SU-DHL-6 (cell line): ENCODE results near the gene TMEM37.

ENCODE experiments used
- H2AFZ ChIP-seq: fragments of 200-600 bp; sonication (generic); 2 replicates; pipeline ENCODE4 v1.6.1; 2014; ENCODE audit warnings: low read depth, mild to moderate bottlenecking, moderate library complexity, mixed read lengths, antibody characterized with exemption, low read length; ENCODE audit not compliant: severe bottlenecking
- H3F3A ChIP-seq: fragments of 200-600 bp; shearing (Covaris generic); 2 replicates; pipeline ENCODE4 v1.6.0; 2016; ENCODE audit warnings: antibody characterized with exemption, mild to moderate bottlenecking; ENCODE audit not compliant: insufficient read depth
- H3K27ac ChIP-seq: fragments of 200-600 bp; sonication (generic); 2 replicates; pipeline ENCODE4 v1.5.1; 2016; ENCODE audit warnings: low read depth, mild to moderate bottlenecking, low read length, moderate library complexity, mixed read lengths
- H3K27me3 ChIP-seq: fragments of 200-600 bp; sonication (generic), shearing (Covaris generic); 2 replicates; pipeline ENCODE4 v1.6.0; 2014; ENCODE audit warnings: mild to moderate bottlenecking, low read length
- H3K36me3 ChIP-seq: fragments of 200-600 bp; sonication (generic); 2 replicates; pipeline ENCODE4 v1.6.1; 2014; ENCODE audit warnings: mild to moderate bottlenecking, low read length, mixed read lengths
- H3K4me2 ChIP-seq: fragments of 300-600, 200-600 bp; shearing (Covaris generic), sonication (generic); 2 replicates; pipeline ENCODE4 v1.6.0; 2014; ENCODE audit warnings: low read length, low read depth, mild to moderate bottlenecking; ENCODE audit not compliant: poor library complexity, severe bottlenecking
- H3K4me3 ChIP-seq: fragments of 200-600 bp; sonication (generic); 2 replicates; pipeline ENCODE4 v1.5.1; 2014; ENCODE audit warnings: antibody characterized with exemption, low read length, mild to moderate bottlenecking, mixed read lengths; ENCODE audit not compliant: insufficient read depth, poor library complexity, severe bottlenecking
- H3K79me2 ChIP-seq: fragments of 200-600 bp; sonication (generic); 2 replicates; pipeline ENCODE4 v1.6.1; 2014; ENCODE audit warnings: mild to moderate bottlenecking, low read length, moderate library complexity; ENCODE audit not compliant: insufficient read depth
- H3K9ac ChIP-seq: fragments of 200-600 bp; sonication (generic); 2 replicates; pipeline ENCODE4 v1.7.0; 2014; ENCODE audit warnings: mild to moderate bottlenecking, low read length
- H3K9me2 ChIP-seq: fragments of 200-600 bp; sonication (generic); replicated peaks from 2 replicates; pipeline ENCODE4 v1.6.1; 2014; ENCODE audit warnings: low read length; ENCODE audit not compliant: insufficient read depth
- H3K9me3 ChIP-seq: fragments of 200-600 bp; sonication (generic); 2 replicates; pipeline ENCODE4 v1.6.1; 2014; ENCODE audit warnings: low read length, mixed read lengths; ENCODE audit not compliant: insufficient read depth
- H4K20me1 ChIP-seq: fragments of 200-600 bp; sonication (generic); 2 replicates; pipeline ENCODE4 v1.6.1; 2014; ENCODE audit warnings: low read depth, mild to moderate bottlenecking, antibody characterized with exemption, low read length, moderate library complexity, mixed read lengths
- EZH2phosphoT487 ChIP-seq: fragments of 200-600 bp; sonication (generic), shearing (Covaris generic); conservative IDR thresholded peaks from 2 replicates; pipeline ENCODE4 v1.6.1; 2018; ENCODE audit warnings: mild to moderate bottlenecking, antibody characterized with exemption, low read length, moderate library complexity, mixed read lengths
- TF ChIP-seq, protein P1 (sequence below): fragments of 200-600 bp; sonication (generic); IDR thresholded peaks from one replicate; pipeline ENCODE4 v1.5.1; 2017; ENCODE audit warnings: antibody characterized with exemption, mild to moderate bottlenecking, low read length, moderate library complexity; ENCODE audit not compliant: insufficient read depth, poor library complexity, severe bottlenecking

The TMEM37 gene

DNA sequence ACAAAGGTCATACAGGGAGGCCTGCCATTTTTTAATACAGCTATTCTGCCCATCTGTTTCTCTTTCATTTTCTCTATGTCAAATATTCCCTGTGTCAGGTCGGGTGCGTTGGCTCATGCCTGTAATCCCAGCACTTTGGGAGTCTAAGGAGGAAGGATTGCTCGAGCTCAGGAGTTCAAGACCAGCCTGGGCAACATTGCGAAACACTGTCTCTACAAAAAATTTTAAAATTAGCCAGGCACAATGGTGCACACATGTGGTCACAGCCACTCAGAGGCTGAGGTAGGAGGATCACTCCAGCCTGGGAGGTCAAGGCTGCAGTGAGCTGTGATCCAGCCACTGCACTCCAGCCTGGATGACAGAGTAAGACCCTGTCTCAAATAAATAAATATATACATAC, 34.7 kb downstream of the TMEM37 start:
- H3K4me3 ChIP-seq, result no peak overlapping the region
- no peak overlapping the region for H3K4me2 ChIP-seq
- H4K20me1 ChIP-seq, result no peaks in the 10 kb centered on the region
- no peak overlapping the region for H3K9ac ChIP-seq
- H2AFZ ChIP-seq, result no peak overlapping the region
- H3K36me3 ChIP-seq, result no peaks in the 10 kb centered on the region
- no peaks in the 10 kb centered on the region for H3K27me3 ChIP-seq
- no peaks in the 10 kb centered on the region for H3K79me2 ChIP-seq
- no peaks in the 10 kb centered on the region for H3F3A ChIP-seq
- no peaks in the 10 kb centered on the region for H3K9me3 ChIP-seq
- TF ChIP-seq, protein P1, sequence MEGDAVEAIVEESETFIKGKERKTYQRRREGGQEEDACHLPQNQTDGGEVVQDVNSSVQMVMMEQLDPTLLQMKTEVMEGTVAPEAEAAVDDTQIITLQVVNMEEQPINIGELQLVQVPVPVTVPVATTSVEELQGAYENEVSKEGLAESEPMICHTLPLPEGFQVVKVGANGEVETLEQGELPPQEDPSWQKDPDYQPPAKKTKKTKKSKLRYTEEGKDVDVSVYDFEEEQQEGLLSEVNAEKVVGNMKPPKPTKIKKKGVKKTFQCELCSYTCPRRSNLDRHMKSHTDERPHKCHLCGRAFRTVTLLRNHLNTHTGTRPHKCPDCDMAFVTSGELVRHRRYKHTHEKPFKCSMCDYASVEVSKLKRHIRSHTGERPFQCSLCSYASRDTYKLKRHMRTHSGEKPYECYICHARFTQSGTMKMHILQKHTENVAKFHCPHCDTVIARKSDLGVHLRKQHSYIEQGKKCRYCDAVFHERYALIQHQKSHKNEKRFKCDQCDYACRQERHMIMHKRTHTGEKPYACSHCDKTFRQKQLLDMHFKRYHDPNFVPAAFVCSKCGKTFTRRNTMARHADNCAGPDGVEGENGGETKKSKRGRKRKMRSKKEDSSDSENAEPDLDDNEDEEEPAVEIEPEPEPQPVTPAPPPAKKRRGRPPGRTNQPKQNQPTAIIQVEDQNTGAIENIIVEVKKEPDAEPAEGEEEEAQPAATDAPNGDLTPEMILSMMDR, result no peak
- no peak for TF ChIP-seq EZH2phosphoT487
- no peak overlapping the region for H3K27ac ChIP-seq
- no peaks in the 10 kb centered on the region for H3K9me2 ChIP-seq

GRCh38 chr2:119468154-119468955, 36.7 kb downstream of the TMEM37 start:
- no peaks in the 10 kb centered on the region for H3K27me3 ChIP-seq
- no peak overlapping the region for H3K4me2 ChIP-seq
- H2AFZ ChIP-seq, result no peak overlapping the region
- H3F3A ChIP-seq, result no peaks in the 10 kb centered on the region
- H4K20me1 ChIP-seq, result no peaks in the 10 kb centered on the region
- TF ChIP-seq, protein P1, result no peak
- TF ChIP-seq EZH2phosphoT487, result no peak
- no peaks in the 10 kb centered on the region for H3K79me2 ChIP-seq
- no peak overlapping the region for H3K9ac ChIP-seq
- no peaks in the 10 kb centered on the region for H3K9me3 ChIP-seq
- H3K27ac ChIP-seq, result no peak overlapping the region
- H3K36me3 ChIP-seq, result no peaks in the 10 kb centered on the region
- H3K9me2 ChIP-seq, result no peaks in the 10 kb centered on the region
- no peak overlapping the region for H3K4me3 ChIP-seq

DNA sequence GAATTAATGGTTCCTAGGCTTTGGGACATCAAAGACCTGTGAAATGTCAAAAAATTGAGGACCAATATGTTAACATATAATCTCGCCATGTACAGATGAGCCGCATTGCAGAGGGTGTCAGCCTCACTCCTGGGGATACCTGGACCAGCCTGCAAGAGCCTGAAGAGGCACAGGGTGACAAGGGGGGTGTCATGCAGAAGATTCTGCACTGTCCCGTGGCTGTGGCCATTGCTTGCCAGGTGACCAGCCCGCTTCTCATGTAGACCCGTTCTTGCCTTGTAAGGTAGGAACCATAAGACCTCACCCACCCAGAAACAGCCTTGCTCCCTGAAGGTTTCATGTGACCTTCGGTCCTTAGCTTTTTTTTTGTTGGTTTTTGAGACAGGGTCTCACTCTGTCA, 37.5 kb downstream of the TMEM37 start:
- H3K9me3 ChIP-seq, result no peaks in the 10 kb centered on the region
- H3F3A ChIP-seq, result no peaks in the 10 kb centered on the region
- TF ChIP-seq, protein P1, result no peak
- TF ChIP-seq EZH2phosphoT487, result no peak
- no peak overlapping the region for H2AFZ ChIP-seq
- no peaks in the 10 kb centered on the region for H3K79me2 ChIP-seq
- H4K20me1 ChIP-seq, result no peaks in the 10 kb centered on the region
- H3K36me3 ChIP-seq, result no peaks in the 10 kb centered on the region
- no peak overlapping the region for H3K4me2 ChIP-seq
- H3K9ac ChIP-seq, result no peak overlapping the region
- H3K27ac ChIP-seq, result no peak overlapping the region
- H3K4me3 ChIP-seq, result no peak overlapping the region
- no peaks in the 10 kb centered on the region for H3K27me3 ChIP-seq
- no peaks in the 10 kb centered on the region for H3K9me2 ChIP-seq
